Natural killer cell treated with Interleukin-12 subunit alpha and Interleukin-12 subunit beta and Interleukin-15 and Interleukin-18, amount 100 ng/mL, for 72 hours (primary cell): ENCODE data around the gene U2AF1L4. TPM values are rescaled to one million over a fixed set of nuclear protein-coding genes. Genes with fewer than 3 reads are reported as not detected.

Experiments
- ATAC-seq, 2 donors: fragments of 150-1000 bp; cut with Tn5 transposase in 1 of 2; sonication (Bioruptor Pico), chemical (Tn5 transposase) in 1 of 2; 2 replicates each; pipeline ENCODE4 v1.10.0; 2021
- DNase-seq: peaks from one replicate; pipeline ENCODE4 v3.0.0; 2022; ENCODE audit warnings: low spot score
- H3K27ac Mint-ChIP-seq, 2 donors: 1 replicate in 1 of 2; 2 replicates in 1 of 2; pipeline ENCODE4 v1.8.0; 2022; ENCODE audit warnings: mixed read lengths in 2 of 2, mild to moderate bottlenecking in 1 of 2, moderate library complexity in 1 of 2
- H3K27me3 Mint-ChIP-seq, 2 donors: 1 replicate in 1 of 2; 2 replicates in 1 of 2; pipeline ENCODE4 v1.8.0; 2022; ENCODE audit warnings: mixed read lengths in 2 of 2
- H3K36me3 Mint-ChIP-seq: one replicate; pipeline ENCODE4 v1.8.0; 2022; ENCODE audit warnings: mixed read lengths
- H3K4me1 Mint-ChIP-seq, 2 donors: 1 replicate in 1 of 2; 2 replicates in 1 of 2; pipeline ENCODE4 v1.8.0; 2022; ENCODE audit warnings: low read depth in 2 of 2, mixed read lengths in 2 of 2, mild to moderate bottlenecking in 1 of 2
- H3K4me3 Mint-ChIP-seq: one replicate; pipeline ENCODE4 v1.8.0; 2022; ENCODE audit warnings: mixed read lengths
- H3K9me3 Mint-ChIP-seq: 2 replicates; pipeline ENCODE4 v1.8.0; 2022; ENCODE audit warnings: mixed read lengths
- total RNA-seq, 2 donors: library from RNA; stranded (reverse); gene quantifications; one replicate each; pipeline ENCODE4 v1.2.3, GENCODE V29; 2022

The U2AF1L4 gene
- total RNA-seq, 2 donors from 2014 or later = 17.0 to 19.1 TPM

- H3K36me3 Mint-ChIP-seq = peaks cover 9% of the 10 kb centered on the region
- H3K27ac Mint-ChIP-seq = peak overlapping the region; percentile 37 to 58
- H3K4me1 Mint-ChIP-seq = peaks cover 31 to 44% of the 10 kb centered on the region in 2 donors
- H3K9me3 Mint-ChIP-seq = no peaks in the 10 kb centered on the region
- H3K27me3 Mint-ChIP-seq = no peaks in the 10 kb centered on the region
- peak; percentile 45 for DNase-seq
- ATAC-seq = no peak
- H3K4me3 Mint-ChIP-seq = no peak overlapping the region
Observed at GRCh38 chr19:35738021-35738886, 7.0 kb downstream of the U2AF1L4 start.

- H3K27ac Mint-ChIP-seq = no peak overlapping the region
- peaks cover 25 to 37% of the 10 kb centered on the region in 2 donors for H3K4me1 Mint-ChIP-seq
- no peaks in the 10 kb centered on the region for H3K27me3 Mint-ChIP-seq
- H3K9me3 Mint-ChIP-seq = no peaks in the 10 kb centered on the region
- peaks cover 9% of the 10 kb centered on the region for H3K36me3 Mint-ChIP-seq
- H3K4me3 Mint-ChIP-seq = no peak overlapping the region
- DNase-seq (no peak), ATAC-seq (no peak)
Observed at GRCh38 chr19:35736913-35737886, 8.0 kb downstream of the U2AF1L4 start.

DNA sequence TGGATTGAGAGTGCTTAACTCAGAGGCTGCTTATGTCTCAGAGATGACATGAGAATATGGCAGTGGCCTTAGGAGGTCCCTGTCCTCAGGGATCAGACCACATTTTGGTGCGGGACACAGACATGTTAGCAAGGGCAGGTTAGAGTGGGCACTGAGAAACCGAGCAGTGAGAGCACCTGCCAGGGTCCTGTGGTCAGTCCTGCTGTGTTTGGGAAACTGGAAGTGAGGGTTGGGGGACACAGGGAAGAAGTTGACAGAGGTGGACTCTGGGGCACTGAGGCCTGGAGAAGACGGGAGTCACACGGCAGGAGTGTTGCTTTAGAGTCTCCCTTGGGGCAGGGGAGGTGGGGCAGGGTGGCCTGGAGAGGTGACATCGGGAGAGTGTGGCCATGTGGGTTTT is 10.3 kb downstream of the U2AF1L4 start:
- peaks cover 14 to 35% of the 10 kb centered on the region in 2 donors for H3K4me1 Mint-ChIP-seq
- H3K27me3 Mint-ChIP-seq = no peaks in the 10 kb centered on the region
- ATAC-seq (no peak), DNase-seq (no peak)
- H3K4me3 Mint-ChIP-seq = no peak overlapping the region
- peak overlapping the region in 1 of 2 donors; percentile 28 for H3K27ac Mint-ChIP-seq
- H3K36me3 Mint-ChIP-seq = peaks cover 15% of the 10 kb centered on the region
- H3K9me3 Mint-ChIP-seq = no peaks in the 10 kb centered on the region

- peak overlapping the region; percentile 28 to 49 for H3K27ac Mint-ChIP-seq
- no peak for DNase-seq
- H3K4me1 Mint-ChIP-seq = peaks cover 14 to 33% of the 10 kb centered on the region in 2 donors
- ATAC-seq = no peak
- peaks cover 15% of the 10 kb centered on the region for H3K36me3 Mint-ChIP-seq
- no peaks in the 10 kb centered on the region for H3K27me3 Mint-ChIP-seq
- H3K9me3 Mint-ChIP-seq = no peaks in the 10 kb centered on the region
- H3K4me3 Mint-ChIP-seq = no peak overlapping the region
Observed at GRCh38 chr19:35734273-35734672, 10.9 kb downstream of the U2AF1L4 start.

DNA sequence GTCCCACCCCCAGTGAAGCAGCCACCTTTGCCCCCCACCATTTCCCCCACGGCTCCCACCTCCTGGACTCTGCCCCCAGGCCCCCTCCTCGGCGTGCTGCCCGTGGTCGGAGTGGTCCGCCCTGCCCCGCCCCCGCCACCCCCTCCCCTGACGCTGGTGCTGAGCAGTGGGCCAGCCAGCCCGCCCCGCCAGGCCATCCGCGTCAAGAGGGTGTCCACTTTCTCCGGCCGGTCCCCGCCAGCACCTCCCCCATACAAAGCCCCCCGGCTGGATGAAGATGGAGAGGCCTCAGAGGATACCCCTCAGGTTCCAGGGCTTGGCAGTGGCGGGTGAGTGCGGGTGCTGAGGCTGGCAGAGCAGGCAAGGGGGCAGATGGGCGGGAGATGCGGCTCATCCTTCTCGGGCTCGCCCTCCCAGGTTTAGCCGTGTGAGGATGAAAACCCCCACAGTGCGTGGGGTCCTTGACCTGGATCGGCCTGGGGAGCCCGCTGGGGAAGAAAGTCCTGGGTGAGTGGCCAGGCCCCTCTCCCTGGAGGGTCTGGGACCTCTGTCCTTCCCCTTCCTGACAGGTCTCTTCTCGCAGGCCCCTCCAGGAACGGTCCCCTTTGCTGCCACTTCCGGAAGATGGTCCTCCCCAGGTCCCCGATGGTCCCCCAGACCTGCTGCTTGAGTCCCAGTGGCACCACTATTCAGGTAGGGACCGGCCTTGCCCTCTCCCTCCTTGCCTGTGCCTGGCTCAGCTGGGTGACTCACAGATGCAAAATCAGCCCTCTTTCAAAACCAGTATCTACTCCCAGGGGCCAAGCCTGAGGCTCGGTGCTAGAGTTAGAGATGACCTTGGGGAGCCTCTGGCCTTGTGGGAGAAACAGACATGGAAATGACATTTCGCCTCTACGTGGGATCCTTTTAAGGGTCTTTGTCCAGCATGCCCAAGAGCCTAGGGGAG is 11.8 kb downstream of the U2AF1L4 start:
- Mint-ChIP-seq H3K27me3 (no peaks in the 10 kb centered on the region), H3K4me1 (peaks cover 14 to 26% of the 10 kb centered on the region in 2 donors), H3K4me3 (no peak overlapping the region), H3K27ac (peak overlapping the region; percentile 28 to 49), H3K9me3 (no peaks in the 10 kb centered on the region), H3K36me3 (peaks cover 15% of the 10 kb centered on the region)
- no peak for DNase-seq
- no peak for ATAC-seq

GRCh38 chr19:35732540-35733179 is 12.6 kb downstream of the U2AF1L4 start:
- DNase-seq (no peak), ATAC-seq (no peak)
- H3K27me3 Mint-ChIP-seq = no peaks in the 10 kb centered on the region
- H3K4me3 Mint-ChIP-seq = no peak overlapping the region
- H3K4me1 Mint-ChIP-seq = peaks cover 14 to 32% of the 10 kb centered on the region in 2 donors
- no peaks in the 10 kb centered on the region for H3K9me3 Mint-ChIP-seq
- H3K27ac Mint-ChIP-seq = no peak overlapping the region
- H3K36me3 Mint-ChIP-seq = peaks cover 15% of the 10 kb centered on the region

DNA sequence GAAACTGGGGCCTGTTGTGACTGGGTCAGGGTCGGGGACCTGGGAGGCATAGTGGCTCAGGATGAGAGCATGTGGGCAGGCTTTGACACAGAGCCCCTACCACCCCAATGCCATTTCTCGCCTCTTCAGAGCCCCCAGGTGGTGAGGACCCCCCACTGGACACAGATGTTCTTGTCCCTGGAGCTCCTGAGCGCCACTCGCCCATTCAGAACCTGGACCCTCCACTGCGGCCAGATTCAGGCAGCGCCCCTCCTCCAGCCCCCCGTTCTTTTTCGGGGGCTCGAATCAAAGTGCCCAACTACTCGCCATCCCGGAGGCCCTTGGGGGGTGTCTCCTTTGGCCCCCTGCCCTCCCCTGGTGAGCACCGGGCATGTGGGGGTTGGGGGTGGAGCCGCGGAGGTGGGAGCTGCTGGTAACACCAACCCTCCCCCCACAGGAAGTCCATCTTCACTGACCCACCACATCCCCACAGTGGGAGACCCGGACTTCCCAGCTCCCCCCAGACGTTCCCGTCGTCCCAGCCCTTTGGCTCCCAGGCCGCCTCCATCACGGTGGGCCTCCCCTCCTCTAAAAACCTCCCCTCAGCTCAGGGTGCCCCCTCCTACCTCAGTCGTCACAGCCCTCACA is 13.3 kb downstream of the U2AF1L4 start:
- peaks cover 15% of the 10 kb centered on the region for H3K36me3 Mint-ChIP-seq
- H3K27me3 Mint-ChIP-seq = no peaks in the 10 kb centered on the region
- H3K4me3 Mint-ChIP-seq = no peak overlapping the region
- no peaks in the 10 kb centered on the region for H3K9me3 Mint-ChIP-seq
- no peak overlapping the region for H3K27ac Mint-ChIP-seq
- peaks cover 14 to 29% of the 10 kb centered on the region in 2 donors for H3K4me1 Mint-ChIP-seq
- DNase-seq (no peak), ATAC-seq (no peak)

DNA sequence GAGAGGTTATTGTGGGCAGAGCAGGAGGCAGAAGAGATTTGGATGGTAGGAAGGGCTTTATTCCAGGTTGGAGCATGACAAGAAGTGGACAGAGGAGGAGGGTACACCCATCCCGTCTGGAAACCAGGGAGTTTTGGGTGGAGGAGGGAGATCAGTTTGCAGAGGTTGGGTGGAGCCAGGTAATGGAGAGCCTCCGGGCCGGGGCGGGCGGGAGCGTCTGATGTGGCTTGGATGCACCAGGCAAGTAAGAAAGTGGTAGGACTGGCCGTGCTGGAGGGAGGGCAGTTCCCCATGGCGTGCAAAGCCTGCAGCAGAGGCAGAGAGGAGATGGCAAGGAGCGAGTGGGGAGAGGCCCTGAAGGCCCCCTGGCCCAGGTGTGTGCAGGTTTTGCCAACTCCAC is 13.9 kb downstream of the U2AF1L4 start:
- H3K4me1 Mint-ChIP-seq = peaks cover 11 to 26% of the 10 kb centered on the region in 2 donors
- no peaks in the 10 kb centered on the region for H3K9me3 Mint-ChIP-seq
- no peaks in the 10 kb centered on the region for H3K27me3 Mint-ChIP-seq
- H3K27ac Mint-ChIP-seq = peak overlapping the region in 1 of 2 donors; percentile 66
- DNase-seq (no peak), ATAC-seq (no peak)
- peaks cover 15% of the 10 kb centered on the region for H3K36me3 Mint-ChIP-seq
- no peak overlapping the region for H3K4me3 Mint-ChIP-seq

DNA sequence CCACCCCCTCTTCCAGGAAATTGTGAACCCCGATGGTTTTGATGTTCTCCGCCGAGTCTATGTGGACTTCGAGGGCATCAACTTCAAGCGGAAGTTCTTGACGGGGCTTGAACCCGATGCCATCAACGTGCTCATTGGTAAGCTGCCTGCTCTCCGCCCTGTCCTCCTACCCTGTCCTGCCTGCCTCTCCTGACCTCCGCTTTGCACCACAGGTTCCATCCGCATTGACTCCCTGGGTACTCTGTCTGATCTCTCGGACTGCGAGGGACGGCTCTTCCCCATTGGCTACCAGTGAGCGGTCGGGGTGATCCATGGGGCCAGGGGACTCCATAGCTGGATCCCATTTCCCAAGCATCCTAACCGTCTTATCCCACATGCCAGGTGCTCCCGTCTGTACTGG is 14.9 kb downstream of the U2AF1L4 start:
- peaks cover 10 to 29% of the 10 kb centered on the region in 2 donors for H3K4me1 Mint-ChIP-seq
- H3K36me3 Mint-ChIP-seq = peaks cover 22% of the 10 kb centered on the region
- H3K27me3 Mint-ChIP-seq = no peaks in the 10 kb centered on the region
- DNase-seq (no peak), ATAC-seq (no peak)
- no peak overlapping the region for H3K4me3 Mint-ChIP-seq
- no peak overlapping the region for H3K27ac Mint-ChIP-seq
- no peaks in the 10 kb centered on the region for H3K9me3 Mint-ChIP-seq

DNA sequence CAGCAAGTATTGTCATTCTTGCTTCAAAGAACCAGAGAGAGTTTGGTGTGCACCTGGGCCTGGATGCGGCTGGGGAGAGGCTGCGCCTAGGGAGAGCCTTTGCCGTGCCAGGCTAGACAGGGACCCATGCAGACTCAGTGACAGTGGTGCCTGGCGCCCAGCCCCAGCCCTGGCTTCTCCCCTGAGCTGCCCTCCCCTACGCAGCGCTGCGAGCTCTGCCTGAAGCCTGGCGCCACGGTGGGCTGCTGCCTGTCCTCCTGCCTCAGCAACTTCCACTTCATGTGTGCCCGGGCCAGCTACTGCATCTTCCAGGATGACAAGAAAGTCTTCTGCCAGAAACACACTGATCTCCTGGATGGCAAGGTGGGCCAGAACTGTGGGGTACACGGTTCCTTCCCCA is 15.5 kb downstream of the U2AF1L4 start:
- ATAC-seq (no peak), DNase-seq (no peak)
- Mint-ChIP-seq H3K27ac (no peak overlapping the region), H3K36me3 (peaks cover 22% of the 10 kb centered on the region), H3K27me3 (no peaks in the 10 kb centered on the region), H3K9me3 (no peaks in the 10 kb centered on the region), H3K4me3 (no peak overlapping the region), H3K4me1 (peaks cover 10 to 29% of the 10 kb centered on the region in 2 donors)

- no peak for ATAC-seq
- H3K4me1 Mint-ChIP-seq = peaks cover 2 to 26% of the 10 kb centered on the region in 2 donors
Observed at GRCh38 chr19:35729021-35729420, 16.2 kb downstream of the U2AF1L4 start.

GRCh38 chr19:35727956-35728706 is 17.1 kb downstream of the U2AF1L4 start:
- Mint-ChIP-seq H3K27ac (no peak overlapping the region), H3K9me3 (no peaks in the 10 kb centered on the region), H3K4me3 (no peak overlapping the region), H3K27me3 (no peaks in the 10 kb centered on the region), H3K4me1 (peaks cover 0 to 27% of the 10 kb centered on the region in 2 donors), H3K36me3 (peaks cover 19% of the 10 kb centered on the region)
- DNase-seq (no peak), ATAC-seq (no peak)

More at GRCh38 chr19:35729021-35729420, 16.2 kb downstream of the U2AF1L4 start:
- no peaks in the 10 kb centered on the region for H3K27me3 Mint-ChIP-seq
- no peak for DNase-seq
- no peak overlapping the region for H3K27ac Mint-ChIP-seq
- H3K9me3 Mint-ChIP-seq = no peaks in the 10 kb centered on the region
- H3K36me3 Mint-ChIP-seq = peaks cover 15% of the 10 kb centered on the region
- no peak overlapping the region for H3K4me3 Mint-ChIP-seq
